ENCODE measurements around the gene POU2F2.

DNA sequence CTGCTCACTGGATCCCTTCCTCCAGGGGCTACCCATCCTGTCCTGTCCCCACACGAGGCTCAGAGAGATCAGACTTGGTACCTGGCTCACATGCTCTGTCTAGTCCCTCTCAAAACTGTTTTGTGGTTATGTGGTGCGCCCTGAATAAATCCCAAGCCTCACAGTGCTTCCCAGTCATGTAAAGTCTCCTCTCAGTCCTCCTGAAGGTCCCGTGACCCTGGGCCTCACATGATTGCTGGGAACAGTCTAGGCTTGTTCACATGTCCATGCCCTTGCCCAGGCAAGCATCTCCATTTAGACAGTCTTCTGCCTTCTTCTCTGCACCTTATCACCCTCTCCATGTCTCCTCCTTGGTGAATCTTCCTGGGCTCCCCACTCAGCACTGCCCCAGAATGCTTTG is 36.0 kb upstream of the POU2F2 start:
- TF ChIP-seq ETV6 (IDR thresholded peaks at IDR 0.05; ENCODE audit: borderline replicate concordance in 1 of 2, low read depth in 2 of 2, low read length in 1 of 2), result no peak
- no peak for TF ChIP-seq ETV6 (CRISPR knock-in tag; IDR thresholded peaks at IDR 0.05; ENCODE audit: borderline replicate concordance)
- TF ChIP-seq FOXJ3 (CRISPR knock-in tag; IDR thresholded peaks at IDR 0.05), result no peak
- TF ChIP-seq CHD4 (IDR thresholded peaks at IDR 0.05; ENCODE audit: insufficient read depth, insufficient replicate concordance, low read depth, low read length, poor library complexity, severe bottlenecking), result no peak
- TF ChIP-seq MEF2D (tag; conservative IDR thresholded peaks at IDR 0.05; ENCODE audit: low read depth), result no peak
- no peak for TF ChIP-seq JUN (IDR thresholded peaks at IDR 0.05; ENCODE audit: borderline replicate concordance, low read depth, low read length)
- TF ChIP-seq JUN (CRISPR knock-in tag; IDR thresholded peaks at IDR 0.05; ENCODE audit: borderline replicate concordance), result no peak
- TF ChIP-seq NR1H2 (CRISPR knock-in tag; IDR thresholded peaks at IDR 0.05), result no peak
- TF ChIP-seq YY1 (IDR thresholded peaks at IDR 0.05; ENCODE audit: borderline replicate concordance in 1 of 3, control insufficient read depth in 1 of 3, extremely low read depth in 1 of 3, insufficient read depth in 3 of 3, insufficient read length in 1 of 3, insufficient replicate concordance in 2 of 3, low read depth in 1 of 3, low read length in 2 of 3), result no peak
- TF ChIP-seq, protein P1, sequence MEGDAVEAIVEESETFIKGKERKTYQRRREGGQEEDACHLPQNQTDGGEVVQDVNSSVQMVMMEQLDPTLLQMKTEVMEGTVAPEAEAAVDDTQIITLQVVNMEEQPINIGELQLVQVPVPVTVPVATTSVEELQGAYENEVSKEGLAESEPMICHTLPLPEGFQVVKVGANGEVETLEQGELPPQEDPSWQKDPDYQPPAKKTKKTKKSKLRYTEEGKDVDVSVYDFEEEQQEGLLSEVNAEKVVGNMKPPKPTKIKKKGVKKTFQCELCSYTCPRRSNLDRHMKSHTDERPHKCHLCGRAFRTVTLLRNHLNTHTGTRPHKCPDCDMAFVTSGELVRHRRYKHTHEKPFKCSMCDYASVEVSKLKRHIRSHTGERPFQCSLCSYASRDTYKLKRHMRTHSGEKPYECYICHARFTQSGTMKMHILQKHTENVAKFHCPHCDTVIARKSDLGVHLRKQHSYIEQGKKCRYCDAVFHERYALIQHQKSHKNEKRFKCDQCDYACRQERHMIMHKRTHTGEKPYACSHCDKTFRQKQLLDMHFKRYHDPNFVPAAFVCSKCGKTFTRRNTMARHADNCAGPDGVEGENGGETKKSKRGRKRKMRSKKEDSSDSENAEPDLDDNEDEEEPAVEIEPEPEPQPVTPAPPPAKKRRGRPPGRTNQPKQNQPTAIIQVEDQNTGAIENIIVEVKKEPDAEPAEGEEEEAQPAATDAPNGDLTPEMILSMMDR (IDR thresholded peaks at IDR 0.05 in 2 of 3, conservative IDR thresholded peaks at IDR 0.05 in 1 of 3; ENCODE audit: insufficient read depth in 2 of 3, low read depth in 1 of 3, low read length in 3 of 3), result no peak
- TF ChIP-seq MYNN (IDR thresholded peaks at IDR 0.05), result no peak
- TF ChIP-seq MYNN (CRISPR knock-in tag; IDR thresholded peaks at IDR 0.05), result no peak
- TF ChIP-seq ZNF644 (tag; IDR thresholded peaks at IDR 0.05; ENCODE audit: low read depth), result no peak
- TF ChIP-seq, protein P2, sequence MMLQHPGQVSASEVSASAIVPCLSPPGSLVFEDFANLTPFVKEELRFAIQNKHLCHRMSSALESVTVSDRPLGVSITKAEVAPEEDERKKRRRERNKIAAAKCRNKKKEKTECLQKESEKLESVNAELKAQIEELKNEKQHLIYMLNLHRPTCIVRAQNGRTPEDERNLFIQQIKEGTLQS (IDR thresholded peaks at IDR 0.05), result no peak
- TF ChIP-seq, protein P2 (CRISPR knock-in tag; conservative IDR thresholded peaks at IDR 0.05), result no peak
- TF ChIP-seq POLR2A (conservative IDR thresholded peaks at IDR 0.05), result no peak
- TF ChIP-seq FOXM1 (IDR thresholded peaks at IDR 0.05; ENCODE audit: low read depth), result no peak
- TF ChIP-seq FOXM1 (CRISPR knock-in tag; IDR thresholded peaks at IDR 0.05; ENCODE audit: low read depth), result no peak

Measured in K562 (cell line).